H9 (cell line): ENCODE measurements around the gene KCNIP4. TPM values are rescaled to one million over a fixed set of nuclear protein-coding genes. Genes with fewer than 3 reads are reported as not detected.

ENCODE experiments used
- DNase-seq: peaks from one replicate; pipeline ENCODE4 v3.0.0-alpha.2; 2017
- H2AFZ ChIP-seq: one replicate; pipeline ENCODE4 v1.6.1; 2013; ENCODE audit warnings: mild to moderate bottlenecking, low read length, control low read depth, moderate library complexity
- H2AK5ac ChIP-seq: 2 replicates; pipeline ENCODE4 v1.6.1; 2013; ENCODE audit warnings: low read length, control low read depth, mixed read lengths; ENCODE audit not compliant: insufficient read length
- H2BK120ac ChIP-seq: one replicate; pipeline ENCODE4 v1.6.1; 2013; ENCODE audit warnings: low read depth, mild to moderate bottlenecking, low read length, control low read depth, inconsistent platforms; ENCODE audit not compliant: poor library complexity, severe bottlenecking
- H2BK12ac ChIP-seq: 2 replicates; pipeline ENCODE4 v1.6.1; 2013; ENCODE audit warnings: low read length, control low read depth, mixed read lengths, low read depth; ENCODE audit not compliant: insufficient read length
- H2BK15ac ChIP-seq: 2 replicates; pipeline ENCODE4 v1.6.1; 2013; ENCODE audit warnings: low read depth, low read length, control low read depth
- H2BK20ac ChIP-seq: one replicate; pipeline ENCODE4 v1.6.1; 2013; ENCODE audit warnings: low read depth, mild to moderate bottlenecking, low read length, control low read depth, inconsistent platforms; ENCODE audit not compliant: poor library complexity, severe bottlenecking
- H2BK5ac ChIP-seq: 2 replicates; pipeline ENCODE4 v1.6.1; 2013; ENCODE audit warnings: low read length, control low read depth, mixed read lengths; ENCODE audit not compliant: insufficient read length
- H3K14ac ChIP-seq: 2 replicates; pipeline ENCODE4 v1.6.1; 2013; ENCODE audit warnings: low read length, control low read depth; ENCODE audit not compliant: insufficient read depth
- H3K18ac ChIP-seq: 2 replicates; pipeline ENCODE4 v1.6.1; 2013; ENCODE audit warnings: low read depth, mild to moderate bottlenecking, mixed read lengths, low read length, control low read depth; ENCODE audit not compliant: insufficient read length
- H3K23ac ChIP-seq: 2 replicates; pipeline ENCODE4 v1.6.1; 2013; ENCODE audit warnings: low read length, control low read depth, mixed read lengths, low read depth; ENCODE audit not compliant: insufficient read length
- H3K23me2 ChIP-seq: 2 replicates; pipeline ENCODE4 v1.6.1; 2013; ENCODE audit warnings: low read depth, mild to moderate bottlenecking, mixed read lengths, low read length, control low read depth; ENCODE audit not compliant: insufficient read length, poor library complexity, severe bottlenecking
- H3K27ac ChIP-seq: 2 replicates; pipeline ENCODE4 v1.5.1; 2013; ENCODE audit warnings: low read length, control low read depth, mixed read lengths, low read depth; ENCODE audit not compliant: insufficient read length
- H3K27me3 ChIP-seq: 2 replicates; pipeline ENCODE4 v1.6.1; 2013; ENCODE audit warnings: low read length, control low read depth, inconsistent platforms; ENCODE audit not compliant: insufficient read depth
- H3K4ac ChIP-seq: 2 replicates; pipeline ENCODE4 v1.6.1; 2013; ENCODE audit warnings: low read depth, mild to moderate bottlenecking, control low read depth, inconsistent platforms, low read length, moderate library complexity
- H3K4me1 ChIP-seq: 2 replicates; pipeline ENCODE4 v1.6.1; 2013; ENCODE audit warnings: low read length, control low read depth, inconsistent platforms; ENCODE audit not compliant: insufficient read depth
- H3K4me2 ChIP-seq: 2 replicates; pipeline ENCODE4 v1.6.1; 2013; ENCODE audit warnings: low read length, control low read depth, mixed read lengths; ENCODE audit not compliant: insufficient read length, insufficient read depth
- H3K56ac ChIP-seq: 2 replicates; pipeline ENCODE4 v1.6.1; 2013; ENCODE audit warnings: low read depth, mild to moderate bottlenecking, mixed read lengths, low read length, control low read depth; ENCODE audit not compliant: insufficient read length
- H3K79me1 ChIP-seq: 2 replicates; pipeline ENCODE4 v1.6.1; 2013; ENCODE audit warnings: low read depth, mild to moderate bottlenecking, moderate library complexity, low read length, control low read depth, inconsistent platforms; ENCODE audit not compliant: insufficient read depth, poor library complexity, severe bottlenecking
- H3K79me2 ChIP-seq: 2 replicates; pipeline ENCODE4 v1.6.1; 2013; ENCODE audit warnings: low read length, control low read depth, inconsistent platforms; ENCODE audit not compliant: insufficient read depth
- H3K9ac ChIP-seq: 2 replicates; pipeline ENCODE4 v1.6.1; 2013; ENCODE audit warnings: low read length, control low read depth, mixed read lengths; ENCODE audit not compliant: insufficient read length; ENCODE audit errors: extremely low read depth
- H3K9me3 ChIP-seq: one replicate; pipeline ENCODE4 v1.6.1; 2013; ENCODE audit warnings: low read depth, low read length, inconsistent platforms; ENCODE audit not compliant: control insufficient read depth
- H3T11ph ChIP-seq: one replicate; pipeline ENCODE4 v1.6.1; 2013; ENCODE audit warnings: mild to moderate bottlenecking, low read length, control low read depth, inconsistent platforms
- H4K20me1 ChIP-seq: one replicate; pipeline ENCODE4 v1.6.1; 2013; ENCODE audit not compliant: control insufficient read depth, insufficient read length, insufficient read depth
- H4K5ac ChIP-seq: 2 replicates; pipeline ENCODE4 v1.6.1; 2013; ENCODE audit warnings: low read depth, mild to moderate bottlenecking, mixed read lengths, low read length, control low read depth; ENCODE audit not compliant: insufficient read length
- H4K8ac ChIP-seq: replicated peaks from 2 replicates; pipeline ENCODE4 v1.6.1; 2013; ENCODE audit warnings: low read length, control low read depth, mixed read lengths, low read depth; ENCODE audit not compliant: insufficient read length
- H4K91ac ChIP-seq: 2 replicates; pipeline ENCODE4 v1.6.1; 2013; ENCODE audit warnings: low read depth, mild to moderate bottlenecking, moderate library complexity, mixed read lengths, low read length, control low read depth; ENCODE audit not compliant: insufficient read length
- H3K27ac Mint-ChIP-seq, 3 experiments: 2 replicates in 2 of 3; 3 replicates in 1 of 3; pipeline ENCODE4 v1.8.0; 2020 to 2021; ENCODE audit warnings: mixed read lengths in 3 of 3, mild to moderate bottlenecking in 1 of 3, moderate library complexity in 1 of 3
- H3K27me3 Mint-ChIP-seq: 2 replicates; pipeline ENCODE4 v1.8.0; 2021; ENCODE audit warnings: low read depth, mild to moderate bottlenecking, moderate library complexity, mixed read lengths
- H3K36me3 Mint-ChIP-seq, 3 experiments: 2 replicates in 2 of 3; 3 replicates in 1 of 3; pipeline ENCODE4 v1.8.0; 2020 to 2021; ENCODE audit warnings: low read depth in 3 of 3, mixed read lengths in 3 of 3; ENCODE audit not compliant: insufficient read depth in 1 of 3
- H3K4me1 Mint-ChIP-seq, 2 experiments: 2 replicates each; pipeline ENCODE4 v1.8.0; 2020; ENCODE audit warnings: mixed read lengths in 2 of 2
- H3K4me3 Mint-ChIP-seq, 2 experiments: 2 replicates in 1 of 2; 3 replicates in 1 of 2; pipeline ENCODE4 v1.8.0; 2020 to 2021; ENCODE audit warnings: mild to moderate bottlenecking in 2 of 2, mixed read lengths in 2 of 2, moderate library complexity in 1 of 2
- H3K9me3 Mint-ChIP-seq, 2 experiments: 2 replicates in 1 of 2; 3 replicates in 1 of 2; pipeline ENCODE4 v1.8.0; 2020; ENCODE audit warnings: mild to moderate bottlenecking in 2 of 2, mixed read lengths in 2 of 2, moderate library complexity in 1 of 2
- WGBS: extraction: QIAGEN DNeasy Blood & Tissue Kit; methylation state at CpG from one replicate; pipeline ENCODE4 v1.1.7; 2013; ENCODE audit warnings: missing lambda C conversion rate, low lambda C conversion rate, mixed read lengths; ENCODE audit not compliant: insufficient read length; ENCODE audit errors: extremely low coverage; 5-methylcytosine and 5-hydroxymethylcytosine counted together
- total RNA-seq: library from RNA; stranded (reverse); gene quantifications from 2 replicates; pipeline ENCODE4 v1.2.1, GENCODE V29; 2021
- TF ChIP-seq, protein P1 (sequence below): fragments of 200-600 bp; sonication (generic); conservative IDR thresholded peaks from 3 replicates; pipeline ENCODE4 v1.8.0; 2021; ENCODE audit warnings: antibody characterized with exemption, mild to moderate bottlenecking

KCNIP4 gene
- total RNA-seq, 1 experiment from 2014 or later: not detected

DNA sequence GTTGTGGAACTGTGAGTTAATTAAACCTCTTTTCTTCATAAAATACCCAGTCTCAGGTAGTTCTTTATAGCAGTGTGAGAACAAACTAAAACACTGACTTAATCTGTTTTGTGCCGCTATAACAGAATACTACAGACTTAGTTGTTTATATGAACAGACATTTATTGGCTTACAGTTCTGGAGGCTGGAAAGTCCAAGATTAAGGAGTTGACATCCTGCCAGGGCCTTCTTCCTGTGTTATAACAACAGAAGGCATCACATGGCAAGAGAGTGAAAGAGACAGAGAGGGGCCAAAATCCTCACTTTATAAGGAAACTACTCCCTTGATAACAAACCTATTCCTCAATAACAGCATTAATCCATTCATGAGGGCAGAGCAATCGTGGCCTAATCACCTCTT, 42.5 kb upstream of the KCNIP4 start:
- Histone ChIP-seq H2BK20ac (no peak overlapping the region), H3K56ac (no peak overlapping the region), H3K23me2 (no peaks in the 10 kb centered on the region), H3K9ac (no peak overlapping the region), H3K9me3 (no peaks in the 10 kb centered on the region), H2BK12ac (no peak overlapping the region), H2BK15ac (no peak overlapping the region), H3K4me2 (no peak overlapping the region), H2BK120ac (no peak overlapping the region), H4K20me1 (no peaks in the 10 kb centered on the region), H4K8ac (no peak overlapping the region), H4K5ac (no peak overlapping the region), H3K4me1 (no peaks in the 10 kb centered on the region), H3K23ac (no peak overlapping the region), H3K4ac (no peak overlapping the region), H3K18ac (no peak overlapping the region), H3K79me1 (no peaks in the 10 kb centered on the region), H3K14ac (no peak overlapping the region), H2AFZ (no peak overlapping the region), H3K27me3 (no peaks in the 10 kb centered on the region), H3K79me2 (no peaks in the 10 kb centered on the region), H4K91ac (no peak overlapping the region), H3K27ac (no peak overlapping the region), H3T11ph (no peak overlapping the region), H2BK5ac (no peak overlapping the region), H2AK5ac (no peak overlapping the region)
- no CpG with 5 or more reads among the region's 2 CpGs for WGBS
- TF ChIP-seq, protein P1, sequence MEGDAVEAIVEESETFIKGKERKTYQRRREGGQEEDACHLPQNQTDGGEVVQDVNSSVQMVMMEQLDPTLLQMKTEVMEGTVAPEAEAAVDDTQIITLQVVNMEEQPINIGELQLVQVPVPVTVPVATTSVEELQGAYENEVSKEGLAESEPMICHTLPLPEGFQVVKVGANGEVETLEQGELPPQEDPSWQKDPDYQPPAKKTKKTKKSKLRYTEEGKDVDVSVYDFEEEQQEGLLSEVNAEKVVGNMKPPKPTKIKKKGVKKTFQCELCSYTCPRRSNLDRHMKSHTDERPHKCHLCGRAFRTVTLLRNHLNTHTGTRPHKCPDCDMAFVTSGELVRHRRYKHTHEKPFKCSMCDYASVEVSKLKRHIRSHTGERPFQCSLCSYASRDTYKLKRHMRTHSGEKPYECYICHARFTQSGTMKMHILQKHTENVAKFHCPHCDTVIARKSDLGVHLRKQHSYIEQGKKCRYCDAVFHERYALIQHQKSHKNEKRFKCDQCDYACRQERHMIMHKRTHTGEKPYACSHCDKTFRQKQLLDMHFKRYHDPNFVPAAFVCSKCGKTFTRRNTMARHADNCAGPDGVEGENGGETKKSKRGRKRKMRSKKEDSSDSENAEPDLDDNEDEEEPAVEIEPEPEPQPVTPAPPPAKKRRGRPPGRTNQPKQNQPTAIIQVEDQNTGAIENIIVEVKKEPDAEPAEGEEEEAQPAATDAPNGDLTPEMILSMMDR: no peak
- H3K9me3 Mint-ChIP-seq: peaks cover 5 to 7% of the 10 kb centered on the region in 2 experiments; a peak in 4 of 5 replicates
- DNase-seq: no peak
- H3K27ac Mint-ChIP-seq: no peak overlapping the region
- no peaks in the 10 kb centered on the region; the same call in 1 of the 2 replicates for H3K27me3 Mint-ChIP-seq
- no peak overlapping the region for H3K4me3 Mint-ChIP-seq
- H3K4me1 Mint-ChIP-seq: no peaks in the 10 kb centered on the region
- peaks cover 1 to 12% (median 1%) of the 10 kb centered on the region in 3 experiments; a peak in 5 of 7 replicates for H3K36me3 Mint-ChIP-seq
